Activated naive CD4-positive, alpha-beta T cell treated with anti-CD3 and anti-CD28 coated beads, Interleukin-2, amount 50 U/mL, for 16 hours (primary cell): ENCODE results near the gene HMOX2.
A peak's percentile ranks its signal among the peaks of the same experiment; 100 is the strongest.

ENCODE experiments used
- DNase-seq: peaks from one replicate; pipeline ENCODE4 v3.0.0-alpha.2; 2020

HMOX2 gene

GRCh38 chr16:4505356-4506147, 29.4 kb downstream of the HMOX2 start:
- DNase-seq = peak; percentile 59

GRCh38 chr16:4506450-4506849, 30.3 kb downstream of the HMOX2 start:
- DNase-seq = peak; percentile 54

- DNase-seq = no peak
Observed at GRCh38 chr16:4507588-4508345, 31.6 kb downstream of the HMOX2 start.

DNA sequence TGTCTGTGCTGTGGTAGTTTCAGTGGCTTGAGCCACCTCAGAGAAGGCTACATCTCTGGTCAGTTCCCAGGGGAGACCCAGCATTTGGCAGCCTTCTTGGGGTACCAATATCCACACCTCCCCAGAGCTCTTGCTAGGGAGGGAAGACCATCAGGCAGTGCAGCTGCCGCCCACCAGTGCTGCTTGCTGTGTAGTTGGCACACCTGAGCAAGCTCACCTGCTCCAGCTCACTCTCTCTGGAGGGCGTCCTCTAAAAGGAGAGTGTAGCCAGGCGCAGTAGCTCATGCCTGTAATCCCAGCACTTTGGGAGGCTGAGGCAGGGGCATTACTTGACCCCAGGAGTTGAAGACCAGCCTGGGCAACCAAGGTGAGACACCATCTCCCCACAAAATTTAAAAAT, 32.6 kb downstream of the HMOX2 start:
- DNase-seq = no peak

GRCh38 chr16:4509420-4509819, 33.2 kb downstream of the HMOX2 start:
- DNase-seq = no peak

DNA sequence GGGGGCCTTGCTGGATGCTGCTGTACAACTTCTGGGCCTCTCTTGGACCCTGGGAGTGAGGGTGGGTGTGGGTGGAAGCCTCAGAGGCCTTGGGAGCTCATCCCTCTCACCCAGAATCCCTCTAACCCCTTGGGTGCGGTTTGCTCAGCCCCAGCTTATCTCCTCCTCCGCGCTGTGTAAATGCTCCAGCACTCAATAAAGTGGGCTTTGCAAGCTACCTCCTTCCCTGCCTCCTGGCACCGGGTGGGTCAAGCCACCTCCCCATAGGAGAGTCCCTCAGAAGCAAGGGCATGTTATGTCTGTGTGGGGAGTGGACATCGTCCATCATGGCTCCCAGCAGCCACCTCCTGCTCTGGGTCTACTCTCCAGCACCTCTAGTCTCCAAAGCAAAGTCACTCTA, 33.9 kb downstream of the HMOX2 start:
- no peak for DNase-seq

- DNase-seq = no peak
Observed at GRCh38 chr16:4510747-4511426, 34.7 kb downstream of the HMOX2 start.

DNA sequence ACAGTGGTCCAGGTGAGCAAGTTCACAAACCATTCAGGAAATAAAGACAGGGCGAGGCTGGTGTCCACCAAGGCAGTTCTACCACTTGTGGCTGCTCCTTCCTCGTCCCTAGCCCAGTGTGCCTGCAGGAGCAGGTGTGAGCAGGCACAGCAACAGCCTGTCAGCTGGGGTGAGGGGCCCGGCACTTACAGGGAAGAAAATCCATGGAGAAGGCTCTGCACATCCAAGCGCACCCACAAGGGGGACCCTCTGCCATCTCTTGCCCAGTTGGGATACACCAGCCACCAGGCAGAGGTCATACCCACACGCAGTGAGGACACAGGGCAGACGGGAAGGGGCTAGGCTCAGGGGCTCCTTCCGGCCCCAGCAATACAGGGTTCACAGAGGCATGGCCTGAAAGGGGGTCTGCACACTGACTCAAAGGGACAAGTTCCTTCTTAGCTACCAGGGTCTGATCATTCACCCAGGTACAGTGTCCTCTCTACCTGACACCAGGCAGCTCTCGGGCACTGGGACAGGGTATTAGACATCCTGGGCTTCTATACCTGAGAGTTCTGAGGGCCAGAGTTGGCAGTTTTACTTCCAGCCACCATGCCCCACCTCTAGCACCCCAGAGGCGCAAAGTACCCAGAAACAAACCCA, 35.4 kb downstream of the HMOX2 start:
- no peak for DNase-seq

GRCh38 chr16:4512473-4512872, 36.3 kb downstream of the HMOX2 start:
- DNase-seq = no peak

DNA sequence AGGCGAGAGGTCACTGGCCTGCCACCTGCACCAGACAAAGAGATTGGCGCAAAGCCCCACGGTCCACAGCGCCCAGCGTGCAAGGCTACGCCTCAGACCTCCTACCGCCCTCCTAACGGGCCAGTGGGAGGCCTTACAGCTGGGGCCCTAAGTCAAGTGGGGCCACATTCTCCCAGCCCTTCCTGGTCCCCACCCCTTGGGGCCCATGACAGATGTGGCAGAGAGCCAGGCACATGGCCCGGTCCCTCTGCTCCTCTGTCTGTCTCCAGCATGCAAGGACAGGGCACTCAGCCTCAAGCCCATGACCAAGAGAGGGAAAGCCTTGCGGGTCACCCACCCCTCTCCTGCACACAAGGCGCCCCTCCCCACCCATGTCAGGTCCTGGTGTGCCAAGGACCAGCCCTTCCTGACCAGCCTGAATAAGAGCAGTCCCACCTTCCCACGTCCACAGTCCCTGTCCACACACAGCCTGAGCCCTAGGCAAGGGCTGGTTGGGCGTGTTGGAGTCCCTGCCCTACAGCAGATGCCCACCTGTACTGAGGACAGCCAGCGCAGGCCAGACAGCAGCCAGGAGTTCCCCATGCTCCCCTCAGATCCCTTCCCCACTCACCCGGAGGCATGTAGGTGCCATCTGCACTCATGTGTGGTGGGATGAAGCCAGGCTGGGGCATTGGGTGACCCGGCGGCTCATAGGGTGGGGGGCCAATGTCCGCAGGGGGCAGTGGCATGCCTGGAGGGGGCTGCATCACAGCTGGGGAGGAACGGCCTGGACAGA, 37.1 kb downstream of the HMOX2 start:
- no peak for DNase-seq

DNA sequence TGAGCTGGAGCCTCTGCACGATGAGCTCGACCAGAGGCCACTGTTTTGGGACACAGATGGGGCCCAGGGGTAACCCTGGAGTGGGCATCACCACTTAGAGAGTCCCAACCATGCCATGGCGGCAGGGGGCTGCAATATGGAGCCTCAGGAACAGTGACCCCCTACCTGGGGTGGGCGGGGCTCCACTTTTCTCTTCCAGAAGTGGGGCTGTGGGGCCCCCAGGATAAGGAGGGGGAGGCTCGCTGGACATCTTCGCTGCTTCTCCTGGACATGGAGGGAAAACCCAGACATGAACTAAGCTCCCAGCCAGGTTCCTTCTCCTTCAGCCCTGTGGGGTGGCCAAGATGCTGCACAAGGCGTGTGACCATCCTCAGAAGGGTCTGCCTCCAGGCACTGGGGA, 37.7 kb downstream of the HMOX2 start:
- no peak for DNase-seq

DNA sequence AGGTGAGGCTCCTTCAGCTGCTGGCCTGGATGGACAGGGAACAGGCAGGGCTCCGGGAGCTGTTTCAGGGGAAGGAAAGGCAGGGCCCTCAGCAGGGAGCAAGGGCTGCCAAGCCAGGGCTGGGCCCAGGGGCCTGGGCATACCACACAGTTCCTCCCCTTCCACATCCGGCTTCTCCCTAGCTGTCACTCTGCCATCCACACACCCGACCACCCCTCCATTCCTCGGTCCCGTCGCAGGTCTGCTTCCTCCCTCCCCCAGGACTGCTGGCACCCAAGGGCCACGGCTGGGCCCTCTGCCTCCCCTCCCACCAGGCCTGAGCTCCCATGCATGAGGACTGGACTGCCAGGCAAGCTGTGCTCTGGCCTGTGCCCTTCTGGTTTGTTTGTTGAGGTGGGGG, 38.4 kb downstream of the HMOX2 start:
- no peak for DNase-seq

- DNase-seq = no peak
Observed at GRCh38 chr16:4515611-4516233, 39.5 kb downstream of the HMOX2 start.

DNA sequence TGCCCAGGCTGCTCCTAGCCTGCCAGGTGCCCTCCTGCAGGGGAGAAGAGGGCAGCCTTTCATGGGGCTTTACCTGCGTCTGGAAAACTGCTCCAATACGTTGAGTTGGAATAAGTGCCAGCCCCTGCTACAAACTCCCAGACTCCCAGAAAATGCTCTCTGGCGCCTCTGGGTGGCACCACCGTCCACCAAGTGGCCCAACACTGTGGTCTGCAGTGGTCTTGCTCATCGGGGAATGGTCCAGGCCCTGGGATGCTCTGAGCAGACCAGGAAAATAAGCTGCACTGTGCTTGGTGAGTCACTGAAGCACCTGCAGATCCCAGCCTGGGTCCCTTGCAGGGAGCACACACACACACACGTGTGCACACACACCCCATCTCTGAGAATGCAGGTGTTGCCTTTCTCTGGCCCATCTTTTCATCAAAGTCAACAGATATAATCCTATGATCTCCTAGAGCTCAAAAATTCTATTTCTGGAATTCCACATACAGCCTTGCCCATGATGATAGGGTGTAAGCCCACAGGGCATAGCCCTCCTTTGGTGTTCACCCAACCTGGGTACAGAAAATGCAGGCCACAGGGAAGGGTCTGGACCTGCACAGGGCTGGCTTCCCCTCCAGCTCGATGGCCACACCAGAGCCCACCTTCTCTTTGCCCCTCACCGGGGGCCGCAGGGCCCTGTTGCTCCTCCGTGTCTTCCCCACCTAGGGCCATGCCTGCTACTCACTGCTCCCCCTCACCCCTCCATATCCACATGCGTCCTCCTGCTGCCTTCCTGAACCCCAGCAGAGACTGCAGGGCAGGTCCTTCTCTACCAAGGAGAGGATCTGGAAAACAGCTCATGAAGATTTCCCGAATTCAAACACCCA, 41.8 kb downstream of the HMOX2 start:
- DNase-seq = no peak

- DNase-seq = no peak
Observed at GRCh38 chr16:4519274-4520058, 43.3 kb downstream of the HMOX2 start.

- DNase-seq = no peak
Observed at GRCh38 chr16:4520913-4521312, 44.7 kb downstream of the HMOX2 start.

DNA sequence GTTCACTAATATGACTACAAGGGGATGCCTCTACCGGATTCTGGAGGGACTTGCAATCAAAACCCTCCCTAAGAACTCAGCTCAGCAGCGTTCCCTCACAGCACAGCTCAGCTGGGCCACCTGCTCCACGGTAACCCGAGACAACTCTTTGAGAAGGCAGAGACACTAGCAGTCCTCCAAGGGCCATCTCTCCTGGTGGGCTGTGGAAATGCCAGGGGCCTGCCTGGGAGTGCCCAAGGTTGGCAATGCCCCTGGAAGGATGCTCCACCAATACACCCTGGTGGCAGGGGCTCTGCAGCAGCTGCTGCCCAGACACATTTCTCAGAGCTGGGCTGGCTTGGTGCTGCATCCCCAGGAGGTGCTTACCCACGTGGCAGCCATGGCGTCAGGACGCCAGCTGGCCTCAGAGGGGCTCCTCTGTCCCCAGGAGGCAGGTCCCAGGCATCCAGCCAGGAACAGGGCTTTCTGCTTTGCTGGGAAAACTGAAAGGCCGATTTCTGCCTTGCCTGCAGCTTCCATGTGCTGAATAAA, 45.9 kb downstream of the HMOX2 start:
- no peak for DNase-seq

DNA sequence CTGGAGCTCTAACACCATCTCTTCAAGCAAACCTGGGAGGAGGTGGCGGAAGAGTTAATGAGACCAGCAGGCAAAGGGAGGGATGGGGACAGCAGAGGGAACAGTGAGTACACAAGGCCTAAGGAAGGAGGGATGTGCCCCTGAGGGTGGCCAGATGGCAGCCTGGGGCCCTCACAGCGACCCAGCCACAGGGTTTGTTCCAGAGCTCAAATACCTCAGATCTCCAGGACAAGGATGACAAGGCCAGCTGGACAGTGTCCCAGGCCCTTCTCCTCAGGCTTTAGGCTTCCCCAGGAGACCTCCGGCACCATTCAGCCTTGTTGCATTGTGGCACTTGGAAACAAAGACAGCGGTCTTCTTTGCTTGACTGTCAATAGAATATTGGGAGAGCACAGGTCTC, 47.5 kb downstream of the HMOX2 start:
- no peak for DNase-seq

- no peak for DNase-seq
Observed at GRCh38 chr16:4524571-4524970, 48.4 kb downstream of the HMOX2 start.

DNA sequence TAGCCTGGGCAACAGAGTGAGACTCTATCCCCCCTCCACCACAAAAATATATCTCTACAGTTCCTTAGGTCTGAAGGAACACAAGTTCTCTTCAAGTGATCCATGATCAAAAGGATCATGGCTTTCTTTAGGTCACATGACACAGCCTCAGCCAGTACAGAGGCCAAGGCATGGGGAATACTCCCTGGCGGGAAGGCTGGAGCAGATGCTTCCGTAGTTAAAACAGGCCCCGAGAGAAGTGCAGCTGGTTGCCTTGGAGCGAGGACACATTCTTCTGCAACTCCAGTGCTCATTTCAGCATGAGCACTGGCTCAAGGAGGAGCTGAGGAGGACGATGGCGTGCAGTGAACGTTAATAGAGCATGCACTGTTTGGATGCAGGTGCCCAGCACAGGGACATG, 48.9 kb downstream of the HMOX2 start:
- DNase-seq = no peak
